Fibroblast of lung (primary cell): ENCODE data around the gene RILPL2. TPM values are rescaled to one million over a fixed set of nuclear protein-coding genes. Genes with fewer than 3 reads are reported as not detected.
"Not testable (repeated sequence)": the region's sequence is repeated elsewhere in the genome, so short reads cannot be mapped to it uniquely, and the experiment has no call there.

ENCODE experiments used
- DNase-seq, 2 donors: peaks; one replicate each; pipeline versions ENCODE4 v3.0.0 to v3.0.0-alpha.2; 2010; ENCODE audit warnings: low read depth in 2 of 2
- H2AFZ ChIP-seq: 2 replicates; pipeline ENCODE4 v1.5.1; 2012; ENCODE audit warnings: low read length, control low read depth, inconsistent platforms
- H3K27ac ChIP-seq: 2 replicates; pipeline ENCODE4 v1.5.1; 2011; ENCODE audit warnings: low read length, control low read depth; ENCODE audit not compliant: insufficient read depth
- H3K27me3 ChIP-seq: 2 replicates; pipeline ENCODE4 v1.5.1; 2011; ENCODE audit warnings: mild to moderate bottlenecking, low read length; ENCODE audit not compliant: control insufficient read depth, insufficient read depth
- H3K36me3 ChIP-seq: 2 replicates; pipeline ENCODE4 v1.5.1; 2011; ENCODE audit warnings: low read length; ENCODE audit not compliant: control insufficient read depth, insufficient read depth
- H3K4me1 ChIP-seq: 2 replicates; pipeline ENCODE4 v1.5.1; 2011; ENCODE audit warnings: low read length; ENCODE audit not compliant: control insufficient read depth, insufficient read depth; ENCODE audit errors: extremely low read depth
- H3K4me2 ChIP-seq: 2 replicates; pipeline ENCODE4 v1.5.1; 2011; ENCODE audit warnings: low read length, control low read depth; ENCODE audit not compliant: insufficient read depth; ENCODE audit errors: extremely low read depth
- H3K4me3 ChIP-seq, 4 experiments: fragments of 200-600 bp in 1 of 4; sonication (generic) in 1 of 4; replicated peaks in 1 of 4; 2 replicates each; pipeline ENCODE4 v1.5.1; 2011 to 2016; ENCODE audit warnings: low read length in 4 of 4, low read depth in 3 of 4, mild to moderate bottlenecking in 3 of 4, control low read depth in 2 of 4, inconsistent platforms in 1 of 4, mixed read lengths in 1 of 4; ENCODE audit not compliant: insufficient read depth in 1 of 4; ENCODE audit errors: control extremely low read depth in 1 of 4
- H3K79me2 ChIP-seq: 2 replicates; pipeline ENCODE4 v1.5.1; 2012; ENCODE audit warnings: mild to moderate bottlenecking, low read length, inconsistent platforms; ENCODE audit not compliant: control insufficient read depth, insufficient read depth
- H3K9ac ChIP-seq: 2 replicates; pipeline ENCODE4 v1.5.1; 2011; ENCODE audit warnings: mild to moderate bottlenecking, low read length, control low read depth; ENCODE audit not compliant: insufficient read depth
- H3K9me3 ChIP-seq: 2 replicates; pipeline ENCODE4 v1.5.1; 2012; ENCODE audit warnings: low read depth, low read length; ENCODE audit not compliant: control insufficient read depth, insufficient read depth
- H4K20me1 ChIP-seq: 2 replicates; pipeline ENCODE4 v1.5.1; 2011; ENCODE audit warnings: low read length; ENCODE audit not compliant: control insufficient read depth, insufficient read depth; ENCODE audit errors: extremely low read depth
- CTCF ChIP-seq, 2 donors: IDR thresholded peaks in 1 of 2; conservative IDR thresholded peaks in 1 of 2; 1 replicate in 1 of 2; 2 replicates in 1 of 2; pipeline ENCODE4 v1.5.1; 2011 to 2012; ENCODE audit warnings: low read length in 2 of 2, control low read depth in 1 of 2, inconsistent platforms in 1 of 2, low read depth in 1 of 2, mild to moderate bottlenecking in 1 of 2
- EZH2 ChIP-seq: IDR thresholded peaks from 2 replicates; pipeline ENCODE4 v1.5.1; 2012; ENCODE audit warnings: low read length, control low read depth, mild to moderate bottlenecking; ENCODE audit errors: missing control alignments
- polyA plus RNA-seq, 2 donors: library from polyadenylated mRNA; depleted of rRNA in 1 of 2; stranded (reverse) in 1 of 2; unstranded in 1 of 2; fragments of >200 nt; gene quantifications; 2 replicates each; pipeline ENCODE4 v1.2.1, GENCODE V29; 2011 to 2012; ENCODE audit warnings: missing spikeins in 1 of 2
- total RNA-seq: library from RNA; depleted of rRNA; stranded (reverse); fragments of >200 nt; gene quantifications from 2 replicates; pipeline ENCODE4 v1.2.1, GENCODE V29; 2014

The RILPL2 gene
- total and polyA plus RNA-seq, 2 donors (not counting 1 experiment from before 2014, with no cell fraction given): 3.7 to 4.5 TPM

- no peak for DNase-seq
- Histone ChIP-seq H3K9me3 (no peaks in the 10 kb centered on the region), H3K4me3 (peak overlapping the region in 2 of 4 experiments; percentile 62 to 64), H4K20me1 (no peaks in the 10 kb centered on the region), H3K27ac (peak overlapping the region; percentile 90), H3K4me2 (peak overlapping the region; percentile 99), H2AFZ (no peak overlapping the region), H3K9ac (no peak overlapping the region), H3K4me1 (peaks cover 12% of the 10 kb centered on the region), H3K27me3 (no peaks in the 10 kb centered on the region), H3K79me2 (peaks cover 66% of the 10 kb centered on the region), H3K36me3 (peaks cover 14% of the 10 kb centered on the region)
- TF ChIP-seq CTCF (conservative IDR thresholded peaks at IDR 0.05 in 1 of 2, IDR thresholded peaks at IDR 0.05 in 1 of 2; ENCODE audit: low read depth in 1 of 2, low read length in 2 of 2) (no peak), EZH2 (no peak)
Measured at GRCh38 chr12:123387508-123388176, 48.8 kb downstream of the RILPL2 start.

- not testable (repeated sequence) for H3K36me3 ChIP-seq, H3K9ac ChIP-seq, H3K4me1 ChIP-seq, H3K27ac ChIP-seq, H4K20me1 ChIP-seq, H2AFZ ChIP-seq, H3K27me3 ChIP-seq, DNase-seq, H3K9me3 ChIP-seq
- H3K4me2 ChIP-seq: peak overlapping the region; percentile 30
- peak overlapping the region in 1 of 4 experiments; percentile 82 for H3K4me3 ChIP-seq
- peaks cover 46% of the 10 kb centered on the region for H3K79me2 ChIP-seq
Measured at GRCh38 chr12:123385536-123385935, 50.9 kb downstream of the RILPL2 start.

GRCh38 chr12:123384994-123385376 is 51.5 kb downstream of the RILPL2 start:
- peak overlapping the region; percentile 90 for H3K4me2 ChIP-seq
- H3K27ac ChIP-seq: peak overlapping the region; percentile 71
- H3K36me3 ChIP-seq: peaks cover under 1% of the 10 kb centered on the region
- H4K20me1 ChIP-seq: no peaks in the 10 kb centered on the region
- peaks cover 7% of the 10 kb centered on the region for H3K4me1 ChIP-seq
- TF ChIP-seq CTCF (conservative IDR thresholded peaks at IDR 0.05 in 1 of 2, IDR thresholded peaks at IDR 0.05 in 1 of 2; ENCODE audit: low read depth in 1 of 2, low read length in 2 of 2) (no peak), EZH2 (no peak)
- no peak overlapping the region for H2AFZ ChIP-seq
- H3K79me2 ChIP-seq: peaks cover 41% of the 10 kb centered on the region
- H3K9me3 ChIP-seq: no peaks in the 10 kb centered on the region
- H3K9ac ChIP-seq: peak overlapping the region; percentile 57
- DNase-seq: peak; percentile 63 to 64
- peak overlapping the region; percentile 79 to 95 (median 86) for H3K4me3 ChIP-seq
- no peaks in the 10 kb centered on the region for H3K27me3 ChIP-seq
